Tibial artery (tissue), 4 donors: ENCODE data around the gene YBX3.

ENCODE experiments used
- DNase-seq, 2 donors: peaks; one replicate each; pipeline ENCODE4 v3.0.0-alpha.2; 2019
- H3K27ac ChIP-seq, 2 donors: fragments of 200-600 bp; sonication (generic) in 1 of 2; 1 replicate in 1 of 2; 2 replicates in 1 of 2; pipeline ENCODE4 v1.5.1; 2018 to 2019; ENCODE audit warnings: mild to moderate bottlenecking in 1 of 2
- H3K27me3 ChIP-seq, 2 donors: fragments of 200-600 bp; sonication (generic) in 1 of 2; one replicate each; pipeline versions ENCODE4 v1.5.1 to v1.6.0; 2016 to 2019
- H3K36me3 ChIP-seq, 3 donors: fragments of 200-600 bp; sonication (generic) in 2 of 3; one replicate each; pipeline ENCODE4 v1.5.1; 2016 to 2019; ENCODE audit warnings: mild to moderate bottlenecking in 2 of 3
- H3K4me1 ChIP-seq, 4 donors: fragments of 200-600 bp; sonication (generic) in 2 of 4; 1 replicate in 3 of 4; 2 replicates in 1 of 4; pipeline ENCODE4 v1.5.1; 2016 to 2019
- H3K4me3 ChIP-seq, 2 donors: fragments of 200-600 bp; sonication (generic) in 1 of 2; 1 replicate in 1 of 2; 2 replicates in 1 of 2; pipeline ENCODE4 v1.5.1; 2018 to 2019; ENCODE audit warnings: mild to moderate bottlenecking in 2 of 2
- H3K9me3 ChIP-seq, 3 donors: fragments of 200-600 bp; sonication (generic) in 1 of 3; one replicate each; pipeline ENCODE4 v1.5.1; 2016 to 2019
- intact Hi-C: fragments of 100-400 bp; cut with DNase I; formaldehyde crosslinking; loops from one replicate; pipeline ENCODE4 v1.15.0; 2023; ENCODE audit warnings: low total_unique reads
- TF ChIP-seq, protein P1 (sequence below), 2 experiments: fragments of 200-600 bp in 1 of 2; fragments of 450-650 bp in 1 of 2; IDR thresholded peaks; one replicate each; pipeline ENCODE4 v1.5.1; 2017 to 2019; ENCODE audit warnings: antibody characterized with exemption in 2 of 2, mild to moderate bottlenecking in 1 of 2, moderate library complexity in 1 of 2

The YBX3 gene

DNA sequence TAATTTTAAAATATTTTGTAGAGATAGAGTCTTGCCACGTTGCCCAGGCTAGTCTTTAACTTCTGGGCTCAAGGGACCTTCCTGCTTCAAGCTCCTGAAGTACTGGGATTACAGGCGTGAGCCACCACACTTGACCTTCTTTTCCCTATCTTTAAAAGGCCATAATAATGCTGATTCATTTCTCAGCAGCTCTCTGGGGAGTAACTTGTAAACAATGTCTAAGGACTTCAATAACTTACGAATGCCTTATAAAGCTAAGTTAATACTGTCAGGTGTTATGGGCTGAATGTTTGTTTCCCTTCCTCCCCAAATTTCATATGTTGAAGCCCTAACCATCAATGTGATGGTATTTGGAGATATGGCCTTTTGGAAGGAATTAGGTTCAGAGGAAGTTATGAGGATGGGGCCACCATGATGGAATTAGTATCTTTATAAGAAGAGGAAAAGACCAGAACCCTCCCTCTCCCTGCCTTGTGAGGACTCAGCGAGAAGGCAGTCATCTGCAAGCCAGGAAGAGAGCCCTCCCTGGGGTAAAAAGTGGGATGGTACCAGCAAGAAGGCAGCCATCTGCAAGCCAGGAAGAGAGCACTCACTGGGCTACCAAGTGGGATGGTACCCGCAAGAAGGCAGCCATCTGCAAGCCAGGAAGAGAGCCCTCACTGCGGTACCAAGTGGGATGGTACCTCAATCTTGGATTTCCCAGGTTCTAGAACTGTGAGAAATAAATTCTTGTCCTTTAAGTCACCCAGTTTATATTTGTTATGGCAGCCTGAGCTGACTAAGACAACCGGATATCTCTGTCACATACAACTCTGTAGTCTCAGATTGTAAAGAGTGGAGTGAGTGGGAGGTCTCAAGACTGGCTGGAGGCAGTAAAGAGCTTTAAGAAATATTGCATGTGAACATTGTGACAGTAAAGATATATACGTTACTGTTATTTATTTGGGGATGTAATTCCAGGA lies 16.3 kb upstream of the YBX3 start:
- Histone ChIP-seq H3K36me3 (no peaks in the 10 kb centered on the region), H3K4me3 (no peak overlapping the region), H3K27me3 (no peaks in the 10 kb centered on the region), H3K9me3 (no peaks in the 10 kb centered on the region), H3K27ac (no peak overlapping the region), H3K4me1 (no peaks in the 10 kb centered on the region)
- intact Hi-C loops, result no loop called here
- no peak for DNase-seq
- TF ChIP-seq, protein P1, sequence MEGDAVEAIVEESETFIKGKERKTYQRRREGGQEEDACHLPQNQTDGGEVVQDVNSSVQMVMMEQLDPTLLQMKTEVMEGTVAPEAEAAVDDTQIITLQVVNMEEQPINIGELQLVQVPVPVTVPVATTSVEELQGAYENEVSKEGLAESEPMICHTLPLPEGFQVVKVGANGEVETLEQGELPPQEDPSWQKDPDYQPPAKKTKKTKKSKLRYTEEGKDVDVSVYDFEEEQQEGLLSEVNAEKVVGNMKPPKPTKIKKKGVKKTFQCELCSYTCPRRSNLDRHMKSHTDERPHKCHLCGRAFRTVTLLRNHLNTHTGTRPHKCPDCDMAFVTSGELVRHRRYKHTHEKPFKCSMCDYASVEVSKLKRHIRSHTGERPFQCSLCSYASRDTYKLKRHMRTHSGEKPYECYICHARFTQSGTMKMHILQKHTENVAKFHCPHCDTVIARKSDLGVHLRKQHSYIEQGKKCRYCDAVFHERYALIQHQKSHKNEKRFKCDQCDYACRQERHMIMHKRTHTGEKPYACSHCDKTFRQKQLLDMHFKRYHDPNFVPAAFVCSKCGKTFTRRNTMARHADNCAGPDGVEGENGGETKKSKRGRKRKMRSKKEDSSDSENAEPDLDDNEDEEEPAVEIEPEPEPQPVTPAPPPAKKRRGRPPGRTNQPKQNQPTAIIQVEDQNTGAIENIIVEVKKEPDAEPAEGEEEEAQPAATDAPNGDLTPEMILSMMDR (IDR thresholded peaks at IDR 0.05), result no peak

DNA sequence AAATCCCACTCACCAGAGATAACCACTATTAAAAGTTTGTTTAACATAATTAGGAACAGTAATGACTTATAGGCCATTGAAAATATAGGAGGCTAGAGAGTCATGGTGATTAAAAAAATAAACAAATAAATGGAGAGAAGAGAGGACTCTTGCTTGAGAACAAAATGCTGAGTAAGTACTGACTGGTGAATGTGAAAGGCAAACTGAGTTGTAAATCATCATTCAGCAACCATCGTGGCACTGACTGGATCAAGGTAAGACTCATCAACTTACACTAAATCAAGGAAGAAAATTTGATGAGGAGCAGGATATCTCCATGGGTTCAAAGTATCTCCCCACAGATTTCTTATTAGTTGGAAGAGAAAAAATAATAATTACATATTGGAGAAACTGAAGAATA lies 14.1 kb upstream of the YBX3 start:
- peaks cover 0 to 15% of the 10 kb centered on the region in 2 donors for H3K27me3 ChIP-seq
- no peaks in the 10 kb centered on the region for H3K36me3 ChIP-seq
- H3K27ac ChIP-seq, result no peak overlapping the region
- intact Hi-C loops, result no loop called here
- no peak overlapping the region for H3K4me3 ChIP-seq
- no peak for DNase-seq
- TF ChIP-seq, protein P1 (IDR thresholded peaks at IDR 0.05), result no peak
- no peaks in the 10 kb centered on the region for H3K9me3 ChIP-seq
- H3K4me1 ChIP-seq, result no peaks in the 10 kb centered on the region

DNA sequence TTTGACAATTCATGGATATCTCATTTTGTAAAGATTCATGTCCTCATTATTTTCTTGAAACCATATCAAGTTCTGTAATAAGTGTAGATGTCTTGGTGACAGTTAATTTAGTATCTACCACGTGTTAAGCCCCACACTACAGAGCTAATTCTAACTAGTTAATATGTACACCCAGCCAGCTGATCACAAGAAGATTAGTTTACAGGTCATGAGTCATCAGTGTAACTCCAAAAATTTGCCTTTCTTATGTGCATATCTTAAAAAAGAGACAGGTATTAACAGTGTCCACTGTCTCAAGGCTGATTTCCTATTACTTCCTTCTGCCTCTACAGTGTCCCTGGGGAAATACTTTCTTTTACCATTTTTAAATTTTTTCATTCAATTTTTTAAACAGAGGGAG lies 13.3 kb upstream of the YBX3 start:
- TF ChIP-seq, protein P1 (IDR thresholded peaks at IDR 0.05), result no peak
- intact Hi-C loops, result no loop called here

DNA sequence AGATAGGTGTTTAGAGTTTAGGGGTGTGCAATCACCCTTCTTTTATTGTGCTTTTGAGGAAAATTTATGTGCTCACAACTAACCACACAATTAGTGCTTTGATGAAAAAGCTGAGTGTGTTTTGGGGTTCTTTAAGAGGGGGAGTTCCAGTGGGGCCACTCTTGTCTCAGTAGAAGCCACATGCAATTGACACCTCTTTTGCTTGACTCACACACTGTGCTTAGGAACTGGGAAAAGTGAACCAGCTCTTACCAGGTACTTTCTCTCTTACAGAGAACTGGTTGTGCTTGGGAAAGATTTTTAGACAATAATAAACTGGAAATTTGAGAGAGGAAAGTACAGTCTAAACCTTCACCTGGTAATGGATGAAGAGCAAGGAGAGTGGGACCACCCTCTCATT lies 12.3 kb upstream of the YBX3 start:
- no peaks in the 10 kb centered on the region for H3K9me3 ChIP-seq
- intact Hi-C loops, result no loop called here
- H3K4me1 ChIP-seq, result no peaks in the 10 kb centered on the region
- H3K27me3 ChIP-seq, result peaks cover 0 to 18% of the 10 kb centered on the region in 2 donors
- no peak for DNase-seq
- no peak overlapping the region for H3K27ac ChIP-seq
- TF ChIP-seq, protein P1 (IDR thresholded peaks at IDR 0.05), result no peak
- H3K36me3 ChIP-seq, result no peaks in the 10 kb centered on the region
- no peak overlapping the region for H3K4me3 ChIP-seq

More for the DNA sequence above, 13.3 kb upstream of the YBX3 start:
- Histone ChIP-seq H3K27me3 (peaks cover 0 to 15% of the 10 kb centered on the region in 2 donors), H3K27ac (no peak overlapping the region), H3K9me3 (no peaks in the 10 kb centered on the region), H3K36me3 (no peaks in the 10 kb centered on the region), H3K4me3 (no peak overlapping the region), H3K4me1 (no peaks in the 10 kb centered on the region)
- DNase-seq, result no peak

DNA sequence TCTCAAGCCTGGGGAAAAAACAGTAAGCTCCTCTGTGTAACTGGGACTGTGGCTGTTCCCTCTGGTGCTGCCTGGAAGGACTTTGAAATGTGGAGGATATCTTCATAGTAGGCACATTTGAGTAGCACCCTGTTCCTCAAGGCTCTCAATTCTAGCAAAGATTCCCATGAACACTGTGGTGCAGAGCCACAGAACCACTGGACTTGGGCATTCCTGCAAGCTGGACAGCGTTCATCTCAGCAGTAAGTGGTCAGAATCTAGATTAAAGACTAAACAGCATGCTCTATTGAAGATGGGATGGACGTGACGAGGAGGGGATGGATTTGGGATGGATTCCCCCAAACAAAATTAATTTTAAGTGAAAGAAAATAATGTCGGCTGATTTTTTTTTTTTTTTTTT lies 9.4 kb upstream of the YBX3 start:
- Histone ChIP-seq H3K27ac (no peak overlapping the region), H3K4me1 (no peaks in the 10 kb centered on the region), H3K9me3 (no peaks in the 10 kb centered on the region), H3K36me3 (no peaks in the 10 kb centered on the region), H3K27me3 (peaks cover 0 to 18% of the 10 kb centered on the region in 2 donors), H3K4me3 (no peak overlapping the region)
- intact Hi-C loops, result no loop called here
- TF ChIP-seq, protein P1 (IDR thresholded peaks at IDR 0.05), result no peak
- no peak for DNase-seq
